ENCODE results near the gene KLRC3. TPM values are rescaled to one million over a fixed set of nuclear protein-coding genes. Genes with fewer than 3 reads are reported as not detected.
"Not testable (repeated sequence)": the region's sequence is repeated elsewhere in the genome, so short reads cannot be mapped to it uniquely, and the experiment has no call there.

Gene KLRC3
- total RNA-seq, 2 experiments from 2014 or later, result 1.5 to 6.8 TPM

DNA sequence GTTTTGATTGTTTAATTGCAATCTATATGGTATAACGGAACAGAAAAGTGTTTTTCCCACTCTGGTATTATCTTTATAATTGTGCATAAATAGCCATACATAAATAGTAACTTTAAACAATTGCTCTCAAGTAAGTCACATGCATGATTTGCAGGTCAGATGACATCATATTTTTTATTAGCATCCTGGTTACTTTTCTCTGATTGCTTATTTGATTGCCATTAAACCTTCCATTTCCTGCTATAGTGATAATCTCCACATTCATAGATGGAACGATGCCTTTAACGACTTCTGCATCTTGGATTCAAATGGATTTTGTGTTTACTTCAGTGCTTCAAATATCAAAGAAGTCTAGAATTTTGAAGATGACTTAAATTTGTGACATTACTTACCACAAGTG is 27.1 kb downstream of the KLRC3 start:
- H3K79me2 ChIP-seq (ENCODE audit: insufficient read depth, low read depth, low read length), result peaks cover 46% of the 10 kb centered on the region
- peak overlapping the region; percentile 27 for H3K4me3 ChIP-seq (ENCODE audit: low read depth, low read length, poor library complexity, severe bottlenecking)
- no TSS peak for BruUV-seq (replicated peaks)
- no peaks in the 10 kb centered on the region for H3K9me3 ChIP-seq (ENCODE audit: low read length)
- H4K20me1 ChIP-seq (ENCODE audit: insufficient read depth, low read length), result no peaks in the 10 kb centered on the region
- DNase-seq (ENCODE audit: low spot score), result no peak
- POLR2A ChIA-PET, result interaction anchor here (0.7 to 3.5 kb wide), 11 partner anchors 9 to 724 kb away, joined by 3 to 36 read pairs (median 5); no protein-coding TSS in a partner anchor
- H3K4me1 ChIP-seq (ENCODE audit: insufficient read depth, low read length, poor library complexity, severe bottlenecking), result peaks cover 72% of the 10 kb centered on the region
- peak overlapping the region; percentile 100 for H3K4me2 ChIP-seq (ENCODE audit: low read length)
- TF ChIP-seq CTCF (conservative IDR thresholded peaks at IDR 0.05; ENCODE audit: low read length) (no peak), EZH2phosphoT487 (IDR thresholded peaks at IDR 0.05; ENCODE audit: borderline replicate concordance, low read depth, low read length) (no peak)
- H3K9me2 ChIP-seq (ENCODE audit: insufficient read depth, low read length), result no peaks in the 10 kb centered on the region
- CTCF ChIA-PET (ENCODE audit: unreplicated experiment), result interaction anchor here (1.6 kb wide), 1 partner anchor 29 kb away, joined by 5 read pairs; no protein-coding TSS in a partner anchor
- intact Hi-C loops (cut with micrococcal nuclease; ENCODE audit: unreplicated experiment), result loop anchor here (5.0 to 10.0 kb wide), 3 partner anchors 726 to 1962 kb away; partner anchors contain the start of genes BORCS5, CLEC2D, MANSC1 and RIMKLB
- peak overlapping the region; percentile 97 for H3K27ac ChIP-seq (ENCODE audit: low read depth, low read length, poor library complexity, severe bottlenecking)
- 0 out of 2 replicates have a peak, but pooled peaks cover 5% of the 10 kb centered on the region for H3K36me3 ChIP-seq (ENCODE audit: insufficient read depth, low read length)
- H2AFZ ChIP-seq (ENCODE audit: low read length), result peak overlapping the region; percentile 40

GRCh38 chr12:10392394-10392930 is 27.9 kb downstream of the KLRC3 start:
- TF ChIP-seq EZH2phosphoT487 (IDR thresholded peaks at IDR 0.05; ENCODE audit: borderline replicate concordance, low read depth, low read length), result no peak
- TF ChIP-seq CTCF (conservative IDR thresholded peaks at IDR 0.05; ENCODE audit: low read length), result no peak
- DNase-seq (ENCODE audit: low spot score), result peak; percentile 86
- H3K4me3 ChIP-seq (ENCODE audit: low read depth, low read length, poor library complexity, severe bottlenecking), result peak overlapping the region; percentile 40
- peak overlapping the region; percentile 40; the same call in 1 of the 2 replicates for H2AFZ ChIP-seq (ENCODE audit: low read length)
- H3K9me2 ChIP-seq (ENCODE audit: insufficient read depth, low read length), result no peaks in the 10 kb centered on the region
- peak overlapping the region; percentile 100 for H3K4me2 ChIP-seq (ENCODE audit: low read length)
- CTCF ChIA-PET (ENCODE audit: unreplicated experiment), result interaction anchor here (0.7 kb wide), 1 partner anchor 167 kb away, joined by 3 read pairs; no protein-coding TSS in a partner anchor
- H3K27ac ChIP-seq (ENCODE audit: low read depth, low read length, poor library complexity, severe bottlenecking), result peak overlapping the region; percentile 97
- POLR2A ChIA-PET, result interaction anchor here (0.6 to 3.5 kb wide), 13 partner anchors 9 to 745 kb away, joined by 3 to 36 read pairs (median 5); no protein-coding TSS in a partner anchor
- peaks cover 71% of the 10 kb centered on the region for H3K4me1 ChIP-seq (ENCODE audit: insufficient read depth, low read length, poor library complexity, severe bottlenecking)
- no peaks in the 10 kb centered on the region for H3K9me3 ChIP-seq (ENCODE audit: low read length)
- intact Hi-C loops (cut with micrococcal nuclease; ENCODE audit: unreplicated experiment), result loop anchor here (5.0 to 10.0 kb wide), 3 partner anchors 725 to 1962 kb away; partner anchors contain the start of genes BORCS5, CLEC2D, MANSC1 and RIMKLB
- no TSS peak for BruUV-seq (replicated peaks)
- H3K36me3 ChIP-seq (ENCODE audit: insufficient read depth, low read length), result no peaks in the 10 kb centered on the region
- no peaks in the 10 kb centered on the region for H4K20me1 ChIP-seq (ENCODE audit: insufficient read depth, low read length)
- H3K79me2 ChIP-seq (ENCODE audit: insufficient read depth, low read depth, low read length), result peaks cover 46% of the 10 kb centered on the region

DNA sequence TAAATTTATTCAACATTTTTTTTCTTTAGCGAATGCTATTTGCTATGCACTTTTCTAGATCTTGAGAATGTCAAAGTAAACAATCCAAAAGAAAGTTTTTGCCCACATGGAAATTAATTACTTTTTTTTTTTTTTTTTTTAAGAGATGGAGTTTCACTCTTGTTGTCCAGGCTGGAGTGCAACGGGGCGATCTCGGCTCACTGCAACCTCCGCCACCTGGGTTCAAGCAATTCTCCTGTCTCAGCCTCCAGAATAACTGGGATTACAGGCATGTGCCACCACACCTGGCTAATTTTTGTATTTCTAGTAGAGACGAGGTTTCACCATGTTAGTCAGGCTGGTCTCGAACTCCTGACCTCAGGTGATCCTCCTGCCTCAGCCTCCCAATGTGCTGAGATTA is 29.4 kb downstream of the KLRC3 start:
- DNase-seq (ENCODE audit: low spot score); H3K9me2 ChIP-seq (ENCODE audit: insufficient read depth, low read length); H4K20me1 ChIP-seq (ENCODE audit: insufficient read depth, low read length); CTCF ChIA-PET (ENCODE audit: unreplicated experiment); H3K9me3 ChIP-seq (ENCODE audit: low read length); H3K36me3 ChIP-seq (ENCODE audit: insufficient read depth, low read length); H3K4me3 ChIP-seq (ENCODE audit: low read depth, low read length, poor library complexity, severe bottlenecking); BruUV-seq (replicated peaks); H2AFZ ChIP-seq (ENCODE audit: low read length): not testable (repeated sequence)
- peak overlapping the region; percentile 100 for H3K4me2 ChIP-seq (ENCODE audit: low read length)
- peak overlapping the region; percentile 97 for H3K27ac ChIP-seq (ENCODE audit: low read depth, low read length, poor library complexity, severe bottlenecking)
- POLR2A ChIA-PET, result interaction anchor here (0.7 to 3.2 kb wide), 14 partner anchors 11 to 657 kb away, joined by 3 to 17 read pairs (median 4); no protein-coding TSS in a partner anchor
- peaks cover 46% of the 10 kb centered on the region; the same call in 1 of the 2 replicates for H3K79me2 ChIP-seq (ENCODE audit: insufficient read depth, low read depth, low read length)
- intact Hi-C loops (cut with micrococcal nuclease; ENCODE audit: unreplicated experiment), result loop anchor here (5.0 to 10.0 kb wide), 3 partner anchors 724 to 1964 kb away; partner anchors contain the start of genes BORCS5, CLEC2D, MANSC1 and RIMKLB
- H3K4me1 ChIP-seq (ENCODE audit: insufficient read depth, low read length, poor library complexity, severe bottlenecking), result peaks cover 81% of the 10 kb centered on the region
